ENCODE results near the gene MYT1. TPM values are rescaled to one million over a fixed set of nuclear protein-coding genes. Genes with fewer than 3 reads are reported as not detected.

Gene MYT1
- total RNA-seq, 1 donor from 2014 or later: 2.9 TPM

DNA sequence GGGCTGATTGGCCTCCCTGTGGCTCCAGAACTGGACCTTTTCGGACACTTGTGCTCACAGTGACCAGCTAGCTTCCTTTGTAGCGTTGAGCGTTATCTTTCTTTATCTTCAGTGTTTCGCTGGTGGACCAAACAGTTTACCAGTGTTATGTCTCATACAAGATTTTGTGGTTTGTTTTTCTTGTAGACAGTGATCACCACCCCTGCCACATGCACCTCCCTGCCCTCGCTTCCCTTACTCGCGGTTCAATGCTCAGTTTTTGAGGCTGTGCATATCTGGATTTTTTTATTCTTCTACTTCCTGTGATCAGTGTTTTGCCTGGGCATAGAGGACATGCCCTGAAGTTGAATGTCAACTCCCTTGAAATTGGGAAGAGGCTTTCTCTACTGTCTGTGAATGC is 16.4 kb downstream of the MYT1 start:
- Mint-ChIP-seq H3K4me1 (ENCODE audit: unreplicated experiment) (peaks cover 4% of the 10 kb centered on the region), H3K36me3 (no peaks in the 10 kb centered on the region), H3K27me3 (peaks cover 27% of the 10 kb centered on the region), H3K27ac (no peak overlapping the region), H3K9me3 (peaks cover 8% of the 10 kb centered on the region), H3K4me3 (no peak overlapping the region)
- TF ChIP-seq, protein P1, sequence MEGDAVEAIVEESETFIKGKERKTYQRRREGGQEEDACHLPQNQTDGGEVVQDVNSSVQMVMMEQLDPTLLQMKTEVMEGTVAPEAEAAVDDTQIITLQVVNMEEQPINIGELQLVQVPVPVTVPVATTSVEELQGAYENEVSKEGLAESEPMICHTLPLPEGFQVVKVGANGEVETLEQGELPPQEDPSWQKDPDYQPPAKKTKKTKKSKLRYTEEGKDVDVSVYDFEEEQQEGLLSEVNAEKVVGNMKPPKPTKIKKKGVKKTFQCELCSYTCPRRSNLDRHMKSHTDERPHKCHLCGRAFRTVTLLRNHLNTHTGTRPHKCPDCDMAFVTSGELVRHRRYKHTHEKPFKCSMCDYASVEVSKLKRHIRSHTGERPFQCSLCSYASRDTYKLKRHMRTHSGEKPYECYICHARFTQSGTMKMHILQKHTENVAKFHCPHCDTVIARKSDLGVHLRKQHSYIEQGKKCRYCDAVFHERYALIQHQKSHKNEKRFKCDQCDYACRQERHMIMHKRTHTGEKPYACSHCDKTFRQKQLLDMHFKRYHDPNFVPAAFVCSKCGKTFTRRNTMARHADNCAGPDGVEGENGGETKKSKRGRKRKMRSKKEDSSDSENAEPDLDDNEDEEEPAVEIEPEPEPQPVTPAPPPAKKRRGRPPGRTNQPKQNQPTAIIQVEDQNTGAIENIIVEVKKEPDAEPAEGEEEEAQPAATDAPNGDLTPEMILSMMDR (conservative IDR thresholded peaks at IDR 0.05): no peak
- no peak for DNase-seq (ENCODE audit: extremely low spot score, unreplicated experiment)

DNA sequence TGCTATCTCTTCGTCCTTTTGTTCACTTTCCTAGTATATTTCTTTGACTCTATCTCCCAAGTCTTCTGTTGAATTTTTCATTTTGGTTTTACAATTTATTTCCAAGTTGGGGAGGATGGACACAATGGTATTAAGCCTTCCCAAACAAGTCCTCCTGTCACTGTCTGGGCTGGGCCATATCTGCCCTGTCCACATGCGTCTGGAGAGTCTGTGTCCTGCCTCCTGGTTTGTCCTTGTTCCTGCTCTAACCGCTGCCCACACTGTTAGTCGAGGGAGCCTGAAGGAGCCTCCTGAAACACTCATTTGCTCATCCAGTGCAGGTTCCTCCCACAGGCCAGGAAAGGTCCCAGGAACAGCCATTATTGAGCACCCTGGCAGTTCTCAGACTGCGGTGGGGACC is 17.1 kb downstream of the MYT1 start:
- peaks cover 8% of the 10 kb centered on the region for H3K9me3 Mint-ChIP-seq
- no peaks in the 10 kb centered on the region for H3K36me3 Mint-ChIP-seq
- no peak for DNase-seq (ENCODE audit: extremely low spot score, unreplicated experiment)
- H3K4me1 Mint-ChIP-seq (ENCODE audit: unreplicated experiment): peaks cover 4% of the 10 kb centered on the region
- H3K4me3 Mint-ChIP-seq: no peak overlapping the region
- H3K27me3 Mint-ChIP-seq: peaks cover 25% of the 10 kb centered on the region
- TF ChIP-seq, protein P1 (conservative IDR thresholded peaks at IDR 0.05): no peak
- no peak overlapping the region for H3K27ac Mint-ChIP-seq

DNA sequence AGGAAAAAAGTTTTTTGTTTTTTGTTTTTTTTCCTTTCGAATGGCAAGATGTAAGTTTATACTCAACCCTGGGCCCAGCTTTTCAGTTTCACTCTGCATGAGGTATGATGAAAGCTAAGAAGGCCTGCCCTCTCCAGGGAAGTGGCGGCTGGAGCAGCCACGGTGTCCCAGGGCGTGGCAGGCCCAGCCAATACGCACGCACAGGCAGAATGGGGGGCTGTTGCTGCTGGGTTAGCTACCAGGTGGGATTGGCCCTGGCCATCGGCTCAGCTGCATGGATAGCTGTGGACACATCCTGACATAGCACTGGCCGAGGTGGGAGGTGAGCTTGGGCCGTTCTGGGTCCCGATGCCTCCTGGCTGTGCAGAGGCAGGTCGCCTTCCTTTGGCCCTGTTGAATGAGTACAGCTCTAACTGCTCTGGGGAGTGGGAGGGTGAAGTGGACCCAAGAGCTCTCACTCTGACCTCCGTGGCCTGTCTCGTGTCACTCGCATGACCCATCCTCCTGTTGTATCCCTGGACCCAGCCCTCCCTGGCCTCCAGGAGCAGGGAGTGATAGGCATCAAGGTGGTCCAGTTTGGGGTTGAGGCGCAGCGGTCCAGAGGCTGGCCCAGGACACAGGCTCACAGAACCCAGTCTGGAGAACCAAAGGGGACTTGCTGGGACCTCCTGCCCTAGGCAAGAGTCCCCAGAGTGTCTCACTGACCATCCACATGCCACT is 18.1 kb downstream of the MYT1 start:
- Mint-ChIP-seq H3K27ac (no peak overlapping the region), H3K4me3 (no peak overlapping the region), H3K4me1 (ENCODE audit: unreplicated experiment) (no peaks in the 10 kb centered on the region), H3K27me3 (peaks cover 16% of the 10 kb centered on the region), H3K9me3 (peaks cover 8% of the 10 kb centered on the region), H3K36me3 (no peaks in the 10 kb centered on the region)
- DNase-seq (ENCODE audit: extremely low spot score, unreplicated experiment): no peak
- TF ChIP-seq, protein P1 (conservative IDR thresholded peaks at IDR 0.05): no peak

DNA sequence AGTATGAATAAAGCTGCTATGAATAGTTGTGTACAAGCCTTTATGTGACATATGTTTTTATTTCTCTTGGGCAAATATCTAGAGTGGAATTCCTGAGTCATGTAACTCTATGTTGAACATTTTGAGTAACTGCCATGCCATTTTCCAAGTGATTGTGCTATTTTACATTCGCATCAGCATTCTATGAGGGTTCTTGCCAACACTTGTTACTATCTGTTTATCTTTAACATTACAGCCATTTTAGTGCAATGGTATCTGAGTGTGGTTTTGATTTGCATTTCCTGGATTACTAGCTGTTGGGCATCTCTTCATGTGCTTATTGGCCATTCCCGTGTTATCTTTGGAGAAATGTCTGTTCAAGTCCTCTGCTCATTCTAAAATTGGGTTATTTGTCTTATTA is 19.1 kb downstream of the MYT1 start:
- no peak overlapping the region for H3K27ac Mint-ChIP-seq
- no peak overlapping the region for H3K4me3 Mint-ChIP-seq
- TF ChIP-seq, protein P1 (conservative IDR thresholded peaks at IDR 0.05): no peak
- H3K27me3 Mint-ChIP-seq: peaks cover 9% of the 10 kb centered on the region
- DNase-seq (ENCODE audit: extremely low spot score, unreplicated experiment): no peak
- H3K36me3 Mint-ChIP-seq: no peaks in the 10 kb centered on the region
- peaks cover 8% of the 10 kb centered on the region for H3K9me3 Mint-ChIP-seq
- H3K4me1 Mint-ChIP-seq (ENCODE audit: unreplicated experiment): peaks cover 2% of the 10 kb centered on the region

DNA sequence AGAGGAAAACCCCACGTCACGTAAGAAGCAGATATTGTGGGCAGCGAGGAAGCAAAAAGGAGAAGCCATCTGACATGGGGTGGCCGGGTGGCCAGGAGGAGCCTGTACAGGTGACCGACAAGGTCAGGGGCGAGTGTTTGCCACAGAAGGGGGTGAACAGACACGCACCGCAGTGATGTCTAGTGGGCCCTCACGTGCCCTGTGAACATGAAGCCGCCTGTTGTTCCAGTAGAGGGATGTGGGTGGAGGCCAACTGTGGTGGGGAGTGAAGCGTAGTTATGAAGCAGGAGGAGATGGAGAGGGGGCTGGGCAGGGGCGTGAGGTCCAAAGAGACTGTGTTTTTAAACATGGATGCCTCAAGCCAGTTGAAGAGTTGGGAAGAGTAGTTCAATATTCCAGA is 20.5 kb downstream of the MYT1 start:
- TF ChIP-seq, protein P1 (conservative IDR thresholded peaks at IDR 0.05): no peak
- DNase-seq (ENCODE audit: extremely low spot score, unreplicated experiment): no peak
- no peak overlapping the region for H3K27ac Mint-ChIP-seq

More for the DNA sequence above, 20.5 kb downstream of the MYT1 start:
- Mint-ChIP-seq H3K27me3 (peaks cover 12% of the 10 kb centered on the region), H3K36me3 (no peaks in the 10 kb centered on the region), H3K9me3 (peaks cover 4% of the 10 kb centered on the region), H3K4me3 (no peak overlapping the region), H3K4me1 (ENCODE audit: unreplicated experiment) (peaks cover 12% of the 10 kb centered on the region)

Data from type B pancreatic cell (in vitro differentiated cells).